ENCODE data around the gene TBX3. TPM values are rescaled to one million over a fixed set of nuclear protein-coding genes. Genes with fewer than 3 reads are reported as not detected.

The TBX3 gene
- total RNA-seq, 4 donors from 2014 or later: 14.0 to 44.8 (median 17.6) TPM

- DNase-seq (ENCODE audit: low spot score) (no peak), ATAC-seq (ENCODE audit: low FRiP score) (no peak)
- no peak for TF ChIP-seq CTCF (IDR thresholded peaks at IDR 0.05)
These were observed 12.9 kb downstream of the TBX3 start for GRCh38 chr12:114671066-114671442.

- ATAC-seq (ENCODE audit: low FRiP score): no peak
- no peak for DNase-seq (ENCODE audit: low spot score)
- no peak for TF ChIP-seq CTCF (IDR thresholded peaks at IDR 0.05)
These were observed 13.5 kb downstream of the TBX3 start for GRCh38 chr12:114670291-114670980.

- TF ChIP-seq CTCF (IDR thresholded peaks at IDR 0.05): no peak
- ATAC-seq (ENCODE audit: low FRiP score): no peak
- no peak for DNase-seq (ENCODE audit: low spot score)
These were observed 14.3 kb downstream of the TBX3 start for GRCh38 chr12:114669401-114670290.

DNA sequence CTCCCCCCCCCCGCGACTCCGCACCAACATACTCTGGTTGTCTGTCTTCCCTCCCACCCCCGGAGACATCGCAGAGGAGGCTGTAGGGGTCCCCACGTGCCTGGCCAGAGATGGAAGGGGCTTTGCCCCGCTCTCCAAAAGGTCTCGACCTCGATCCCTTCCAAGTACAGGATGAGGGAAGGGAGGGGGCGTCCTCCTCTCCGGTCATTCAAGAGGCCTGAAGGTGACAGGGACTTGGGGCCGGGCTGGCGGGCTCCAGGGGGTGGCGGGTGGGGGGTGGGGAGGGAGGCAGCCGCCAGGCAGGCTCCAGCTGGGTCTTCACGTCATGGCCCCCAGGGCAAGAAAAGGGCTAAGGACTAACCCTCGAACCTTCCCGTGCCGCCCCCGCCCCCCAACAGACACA lies 15.1 kb downstream of the TBX3 start:
- TF ChIP-seq CTCF (IDR thresholded peaks at IDR 0.05): no peak
- DNase-seq (ENCODE audit: low spot score): no peak
- ATAC-seq (ENCODE audit: low FRiP score): no peak

DNA sequence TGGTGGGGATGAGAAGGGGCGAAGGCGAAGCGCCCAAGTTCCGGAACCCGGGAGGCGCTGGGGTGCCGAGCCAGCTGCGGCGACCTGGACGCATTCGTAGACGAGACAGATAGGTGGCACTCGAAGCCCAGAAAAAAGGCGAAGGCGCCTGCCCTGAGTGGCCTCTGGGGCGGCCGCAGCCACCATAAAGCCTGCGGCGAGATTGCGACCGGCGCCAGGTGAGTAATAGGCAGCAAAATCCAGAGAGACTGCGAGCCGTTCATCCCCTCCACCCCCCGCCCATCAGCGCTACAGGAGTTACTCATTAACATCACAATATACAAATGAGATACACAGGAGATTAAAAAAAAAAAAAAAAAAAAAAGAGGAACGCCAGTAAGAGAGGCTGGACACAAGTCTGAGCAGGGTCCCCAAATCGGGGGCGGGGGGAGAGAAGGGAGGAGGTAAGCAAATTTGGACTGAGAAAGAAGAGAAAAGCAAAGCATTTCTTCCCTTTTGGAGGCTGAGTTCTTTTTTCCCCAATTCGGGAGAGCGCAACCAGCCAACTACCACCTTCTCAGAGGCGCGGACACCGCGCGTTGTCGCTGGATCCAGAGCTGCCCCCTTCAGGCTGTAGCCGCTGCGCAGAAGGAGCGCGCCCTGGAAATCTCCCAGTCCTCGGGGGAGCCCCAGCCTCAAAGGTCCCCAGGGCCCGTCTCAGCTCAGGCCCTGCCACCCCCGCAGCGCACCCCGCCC lies 15.7 kb downstream of the TBX3 start:
- TF ChIP-seq CTCF (IDR thresholded peaks at IDR 0.05): peak in 1 of 3 donors; percentile 17
- DNase-seq (ENCODE audit: low spot score) (peak; percentile 53), ATAC-seq (ENCODE audit: low FRiP score) (peak; percentile 76)

- no peak for ATAC-seq (ENCODE audit: low FRiP score)
- DNase-seq (ENCODE audit: low spot score): no peak
- no peak for TF ChIP-seq CTCF (IDR thresholded peaks at IDR 0.05)
These were observed 16.3 kb downstream of the TBX3 start for GRCh38 chr12:114667669-114668150.

Measured in omental fat pad (tissue), 4 donors.